Kidney (tissue), 22 donors: ENCODE data around the gene SACM1L. TPM values are rescaled to one million over a fixed set of nuclear protein-coding genes. Genes with fewer than 3 reads are reported as not detected.

ENCODE experiments used
- DNase-seq, 5 donors: peaks; one replicate each; pipeline ENCODE4 v3.0.0-alpha.2; 2013 to 2020
- FAIRE-seq: peaks from 2 replicates; lab custom pipeline; 2012; peaks lifted over from hg19 to GRCh38; lab: Jason Lieb, UNC
- H3K27ac ChIP-seq, 2 donors: one replicate each; pipeline ENCODE4 v1.7.0; 2013; ENCODE audit warnings: low read depth in 2 of 2, low read length in 2 of 2, inconsistent platforms in 1 of 2
- H3K27me3 ChIP-seq: one replicate; pipeline ENCODE4 v1.7.1; 2013; ENCODE audit warnings: low read length, inconsistent platforms; ENCODE audit not compliant: control insufficient read depth, insufficient read depth
- H3K36me3 ChIP-seq, 3 donors: one replicate each; pipeline versions ENCODE4 v1.7.0 to v1.7.1; 2013; ENCODE audit warnings: low read length in 3 of 3, control low read depth in 1 of 3, inconsistent platforms in 1 of 3; ENCODE audit not compliant: insufficient read depth in 3 of 3, control insufficient read depth in 2 of 3
- H3K4me1 ChIP-seq, 3 donors: one replicate each; pipeline versions ENCODE4 v1.7.0 to v1.7.1; 2013; ENCODE audit warnings: low read length in 3 of 3, inconsistent platforms in 1 of 3, low read depth in 1 of 3; ENCODE audit not compliant: control insufficient read depth in 2 of 3, insufficient read depth in 2 of 3
- H3K4me3 ChIP-seq, 3 donors: one replicate each; pipeline versions ENCODE4 v1.7.0 to v1.8.1; 2013; ENCODE audit warnings: low read length in 3 of 3, control low read depth in 1 of 3, inconsistent platforms in 1 of 3
- H3K9ac ChIP-seq, 3 donors: one replicate each; pipeline versions ENCODE4 v1.7.0 to v1.7.1; 2013; ENCODE audit warnings: low read length in 3 of 3, control low read depth in 1 of 3, inconsistent platforms in 1 of 3
- H3K9me3 ChIP-seq, 3 donors: one replicate each; pipeline versions ENCODE4 v1.7.0 to v1.7.1; 2013; ENCODE audit warnings: low read length in 3 of 3, control low read depth in 1 of 3, inconsistent platforms in 1 of 3; ENCODE audit not compliant: control insufficient read depth in 2 of 3, insufficient read depth in 1 of 3
- CTCF ChIP-seq: IDR thresholded peaks from 3 replicates; pipeline ENCODE4 v1.5.1; 2012; ENCODE audit warnings: mild to moderate bottlenecking, moderate library complexity, borderline replicate concordance; ENCODE audit not compliant: insufficient read depth; ENCODE audit errors: extremely low read depth
- intact Hi-C: fragments of 100-400 bp; cut with DNase I; formaldehyde crosslinking; loops from one replicate; pipeline ENCODE4 v1.11.1; 2022
- long read RNA-seq, 10 donors: library from polyadenylated mRNA in 1 of 10; unstranded in 1 of 10; transcript quantifications; one replicate each; pipeline ENCODE4 v2.0.0 and lab custom pipeline, GENCODE V29; 2021 to 2026
- polyA plus RNA-seq: library from polyadenylated mRNA; stranded (reverse); fragments of 350-450 nt; fragmentation: Illumina TruSeq; extraction: RNeasy Lipid Tissue Mini Kit (QIAGEN cat#74804); gene quantifications from one replicate; pipeline ENCODE4 v1.2.3, GENCODE V29; 2014; ENCODE audit warnings: low read depth, low replicate concordance; ENCODE audit not compliant: insufficient read depth
- total RNA-seq: library from RNA; stranded (reverse); fragmentation: NEBNext Ultra II Directional; extraction: Animal tissue kit (Norgen Biotek cat#: 25700); gene quantifications from one replicate; pipeline ENCODE4 v1.2.1, GENCODE V29; 2021
- donor health status: control.
- donor health status: control.
- donor health status: control.
- donor health status: control.
- donor health status: control.
- donor health status: DM: yes; HTN: yes; CAD: no.
- donor health status: Normal renal cell carcinoma (clear cell type).

SACM1L gene
- total RNA-seq (53.1 TPM), polyA plus RNA-seq (27.1 TPM)
- long read RNA-seq, donor 1, transcript SACM1L-201 (20 exons, 3,723 nt) = major isoform, 5 of 8 reads
- long read RNA-seq, donor 1, partial matches to known transcripts = 0 of 8 reads
- long read RNA-seq, donor 1, other reads (novel, unspliced or antisense) = 0 of 8 reads
- long read RNA-seq, donor 2, transcript SACM1L-201 (20 exons, 3,723 nt) = major isoform, 5 of 33 reads
- long read RNA-seq, donor 2, partial matches to known transcripts = 24 of 33 reads
- long read RNA-seq, donor 2, other reads (novel, unspliced or antisense) = 0 of 33 reads
- long read RNA-seq, donor 3, transcript SACM1L-201 (20 exons, 3,723 nt) = major isoform, 10 of 50 reads
- long read RNA-seq, donor 3, partial matches to known transcripts = 38 of 50 reads
- long read RNA-seq, donor 3, other reads (novel, unspliced or antisense) = 0 of 50 reads
- long read RNA-seq, donor 4, transcript SACM1L-201 (20 exons, 3,723 nt) = major isoform, 14 of 23 reads
- long read RNA-seq, donor 4, partial matches to known transcripts = 8 of 23 reads
- long read RNA-seq, donor 4, other reads (novel, unspliced or antisense) = 0 of 23 reads
- long read RNA-seq, donor 5, partial matches to known transcripts = 0 of 1 reads
- long read RNA-seq, donor 5, other reads (novel, unspliced or antisense) = 0 of 1 reads
- long read RNA-seq, donor 6, transcript SACM1L-201 (20 exons, 3,723 nt) = major isoform, 8 of 13 reads
- long read RNA-seq, donor 6, partial matches to known transcripts = 0 of 13 reads
- long read RNA-seq, donor 6, other reads (novel, unspliced or antisense) = 0 of 13 reads
- long read RNA-seq, donor 7, transcript SACM1L-201 (20 exons, 3,723 nt) = major isoform, 40 of 56 reads
- long read RNA-seq, donor 7, partial matches to known transcripts = 6 of 56 reads
- long read RNA-seq, donor 7, other reads (novel, unspliced or antisense) = 9 of 56 reads
- long read RNA-seq, donor 8, partial matches to known transcripts = 0 of 6 reads
- long read RNA-seq, donor 8, other reads (novel, unspliced or antisense) = 0 of 6 reads
- long read RNA-seq, donor 9, partial matches to known transcripts = 0 of 2 reads
- long read RNA-seq, donor 9, other reads (novel, unspliced or antisense) = 0 of 2 reads
- long read RNA-seq, donor 10, partial matches to known transcripts = 0 of 6 reads
- long read RNA-seq, donor 10, other reads (novel, unspliced or antisense) = 0 of 6 reads

- H3K36me3 ChIP-seq = peaks cover 0 to 3% (median 2%) of the 10 kb centered on the region in 3 donors
Observed at GRCh38 chr3:45688882-45689786, at the start of gene SACM1L. Gene SACM1L (plus strand): TSS chr3:45689396. CDS start chr3:45689466, 70 bp downstream.

GRCh38 chr3:45640091-45640507 lies 49.1 kb upstream of the SACM1L start:
- Histone ChIP-seq H3K36me3 (peaks cover 0 to 2% (median 0%) of the 10 kb centered on the region in 3 donors), H3K9me3 (no peaks in the 10 kb centered on the region), H3K27ac (no peak overlapping the region), H3K4me3 (no peak overlapping the region), H3K27me3 (no peaks in the 10 kb centered on the region), H3K4me1 (peaks cover 3 to 7% (median 4%) of the 10 kb centered on the region in 3 donors), H3K9ac (no peak overlapping the region)
- FAIRE-seq (no peak), DNase-seq (no peak)
- no peak for TF ChIP-seq CTCF
- intact Hi-C loops = no loop called here

More at GRCh38 chr3:45688882-45689786, at the start of gene SACM1L:
- FAIRE-seq (peak; percentile 54), DNase-seq (peak; percentile 98 to 100 (median 99))
- no peaks in the 10 kb centered on the region for H3K27me3 ChIP-seq
- peak within 1 kb of the TSS; percentile 76 to 96 (median 92) for H3K4me3 ChIP-seq
- H3K9me3 ChIP-seq = no peaks in the 10 kb centered on the region
- TF ChIP-seq CTCF = peak; percentile 2
- H3K4me1 ChIP-seq = peaks cover 3 to 33% (median 21%) of the 10 kb centered on the region in 3 donors
- H3K27ac ChIP-seq = peak within 1 kb of the TSS; percentile 87 to 88
- peak within 1 kb of the TSS; percentile 57 to 92 (median 75) for H3K9ac ChIP-seq
- intact Hi-C loops = no loop called here

- H3K36me3 ChIP-seq = peaks cover 0 to 2% (median 0%) of the 10 kb centered on the region in 3 donors
- H3K4me1 ChIP-seq = peaks cover 3 to 7% (median 4%) of the 10 kb centered on the region in 3 donors
- H3K27me3 ChIP-seq = no peaks in the 10 kb centered on the region
- H3K4me3 ChIP-seq = no peak overlapping the region
- intact Hi-C loops = no loop called here
- no peaks in the 10 kb centered on the region for H3K9me3 ChIP-seq
- DNase-seq (peak in 1 of 5 donors; percentile 15), FAIRE-seq (no peak)
- TF ChIP-seq CTCF = no peak
- peak overlapping the region; percentile 23 to 65 for H3K27ac ChIP-seq
- H3K9ac ChIP-seq = no peak overlapping the region
Observed at GRCh38 chr3:45640724-45641361, 48.4 kb upstream of the SACM1L start.
